Adipocyte (in vitro differentiated cells): ENCODE measurements around the gene FOXL3.

ENCODE experiments used
- DNase-seq: peaks from one replicate; pipeline ENCODE4 v3.0.0-alpha.2; 2015; ENCODE audit warnings: low read depth
- H3K27me3 ChIP-seq: replicated peaks from 2 replicates; pipeline ENCODE4 v1.7.0; 2013; ENCODE audit warnings: mild to moderate bottlenecking, low read length, moderate library complexity; ENCODE audit not compliant: control insufficient read depth, insufficient read depth
- H3K36me3 ChIP-seq: 2 replicates; pipeline ENCODE4 v1.7.0; 2013; ENCODE audit warnings: low read length, mild to moderate bottlenecking, moderate library complexity; ENCODE audit not compliant: control insufficient read depth, insufficient read depth, severe bottlenecking
- H3K4me1 ChIP-seq: 2 replicates; pipeline ENCODE4 v1.7.0; 2013; ENCODE audit warnings: mild to moderate bottlenecking, low read length, moderate library complexity; ENCODE audit not compliant: control insufficient read depth, insufficient read depth
- H3K4me3 ChIP-seq: 2 replicates; pipeline ENCODE4 v1.7.0; 2013; ENCODE audit warnings: mild to moderate bottlenecking, low read length, moderate library complexity
- H3K9ac ChIP-seq: 2 replicates; pipeline ENCODE4 v1.7.0; 2013; ENCODE audit warnings: mild to moderate bottlenecking, low read length, moderate library complexity
- H3K9me3 ChIP-seq: 2 replicates; pipeline ENCODE4 v1.7.0; 2013; ENCODE audit warnings: mild to moderate bottlenecking, low read length, moderate library complexity; ENCODE audit not compliant: control insufficient read depth

Gene FOXL3

DNA sequence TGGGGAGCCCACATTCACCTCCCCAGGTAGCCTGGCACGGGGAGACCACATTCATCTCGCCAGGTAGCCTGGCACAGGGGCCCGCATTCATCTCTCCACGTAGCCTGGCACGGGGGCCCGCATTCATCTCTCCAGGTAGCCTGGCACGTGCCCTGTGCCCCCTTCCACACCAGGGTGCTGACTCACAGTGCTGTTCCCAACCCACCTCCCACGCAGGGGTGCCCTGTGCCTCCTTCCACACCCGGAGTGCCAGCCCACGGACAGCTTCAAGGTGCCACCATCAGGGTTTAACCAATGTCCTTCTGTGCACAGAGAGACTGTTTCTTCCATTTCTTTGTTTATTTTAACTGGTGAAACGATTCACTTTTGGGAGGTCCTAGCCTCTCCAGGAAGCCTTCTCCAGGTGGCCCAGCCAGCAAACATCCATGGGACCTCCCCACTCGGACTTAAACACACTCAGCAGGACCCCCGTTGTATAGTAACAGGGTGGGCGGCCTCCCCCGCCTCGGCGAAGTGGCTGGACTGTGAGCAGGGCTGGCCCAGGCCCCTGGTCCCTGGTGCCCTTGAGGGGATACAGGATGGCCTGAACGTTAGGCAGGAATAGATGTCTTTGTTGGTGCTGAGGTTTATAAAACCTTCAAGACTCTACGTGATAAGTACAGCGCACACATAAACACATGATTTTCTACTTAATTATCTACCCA, 41.1 kb upstream of the FOXL3 start:
- H3K4me3 ChIP-seq = no peak overlapping the region
- peaks cover 78% of the 10 kb centered on the region for H3K36me3 ChIP-seq
- no peak overlapping the region for H3K9ac ChIP-seq
- no peak for DNase-seq
- H3K27me3 ChIP-seq = no peaks in the 10 kb centered on the region
- no peaks in the 10 kb centered on the region for H3K9me3 ChIP-seq
- no peaks in the 10 kb centered on the region for H3K4me1 ChIP-seq

GRCh38 chr7:249989-250388, 40.0 kb upstream of the FOXL3 start:
- H3K36me3 ChIP-seq = peaks cover 82% of the 10 kb centered on the region
- no peak for DNase-seq
- H3K27me3 ChIP-seq = no peaks in the 10 kb centered on the region
- no peaks in the 10 kb centered on the region for H3K4me1 ChIP-seq
- H3K4me3 ChIP-seq = no peak overlapping the region
- no peak overlapping the region for H3K9ac ChIP-seq
- H3K9me3 ChIP-seq = no peaks in the 10 kb centered on the region

- Histone ChIP-seq H3K4me3 (no peak overlapping the region), H3K9me3 (no peaks in the 10 kb centered on the region), H3K9ac (no peak overlapping the region), H3K36me3 (peaks cover 87% of the 10 kb centered on the region), H3K27me3 (no peaks in the 10 kb centered on the region), H3K4me1 (no peaks in the 10 kb centered on the region)
- no peak for DNase-seq
Observed at GRCh38 chr7:250523-250922, 39.4 kb upstream of the FOXL3 start.

- Histone ChIP-seq H3K9ac (no peak overlapping the region), H3K36me3 (peaks cover 92% of the 10 kb centered on the region), H3K27me3 (no peaks in the 10 kb centered on the region), H3K9me3 (no peaks in the 10 kb centered on the region), H3K4me3 (no peak overlapping the region), H3K4me1 (no peaks in the 10 kb centered on the region)
- no peak for DNase-seq
Observed at GRCh38 chr7:251005-251404, 39.0 kb upstream of the FOXL3 start.

- no peaks in the 10 kb centered on the region for H3K27me3 ChIP-seq
- H3K9ac ChIP-seq = no peak overlapping the region
- no peak for DNase-seq
- no peak overlapping the region for H3K4me3 ChIP-seq
- H3K4me1 ChIP-seq = no peaks in the 10 kb centered on the region
- no peaks in the 10 kb centered on the region for H3K9me3 ChIP-seq
- H3K36me3 ChIP-seq = peaks cover 92% of the 10 kb centered on the region
Observed at GRCh38 chr7:251446-252175, 38.4 kb upstream of the FOXL3 start.

GRCh38 chr7:252216-252965, 37.6 kb upstream of the FOXL3 start:
- Histone ChIP-seq H3K36me3 (peaks cover 92% of the 10 kb centered on the region), H3K4me1 (no peaks in the 10 kb centered on the region), H3K9me3 (no peaks in the 10 kb centered on the region), H3K4me3 (no peak overlapping the region), H3K9ac (no peak overlapping the region), H3K27me3 (no peaks in the 10 kb centered on the region)
- no peak for DNase-seq

GRCh38 chr7:252981-253380, 37.0 kb upstream of the FOXL3 start:
- H3K36me3 ChIP-seq = peaks cover 88% of the 10 kb centered on the region
- H3K9ac ChIP-seq = no peak overlapping the region
- no peak for DNase-seq
- no peaks in the 10 kb centered on the region for H3K27me3 ChIP-seq
- no peak overlapping the region for H3K4me3 ChIP-seq
- H3K4me1 ChIP-seq = no peaks in the 10 kb centered on the region
- no peaks in the 10 kb centered on the region for H3K9me3 ChIP-seq

- Histone ChIP-seq H3K4me3 (no peak overlapping the region), H3K4me1 (no peaks in the 10 kb centered on the region), H3K36me3 (peaks cover 88% of the 10 kb centered on the region), H3K9me3 (no peaks in the 10 kb centered on the region), H3K27me3 (no peaks in the 10 kb centered on the region), H3K9ac (no peak overlapping the region)
- no peak for DNase-seq
Observed at GRCh38 chr7:253581-254336, 36.2 kb upstream of the FOXL3 start.

DNA sequence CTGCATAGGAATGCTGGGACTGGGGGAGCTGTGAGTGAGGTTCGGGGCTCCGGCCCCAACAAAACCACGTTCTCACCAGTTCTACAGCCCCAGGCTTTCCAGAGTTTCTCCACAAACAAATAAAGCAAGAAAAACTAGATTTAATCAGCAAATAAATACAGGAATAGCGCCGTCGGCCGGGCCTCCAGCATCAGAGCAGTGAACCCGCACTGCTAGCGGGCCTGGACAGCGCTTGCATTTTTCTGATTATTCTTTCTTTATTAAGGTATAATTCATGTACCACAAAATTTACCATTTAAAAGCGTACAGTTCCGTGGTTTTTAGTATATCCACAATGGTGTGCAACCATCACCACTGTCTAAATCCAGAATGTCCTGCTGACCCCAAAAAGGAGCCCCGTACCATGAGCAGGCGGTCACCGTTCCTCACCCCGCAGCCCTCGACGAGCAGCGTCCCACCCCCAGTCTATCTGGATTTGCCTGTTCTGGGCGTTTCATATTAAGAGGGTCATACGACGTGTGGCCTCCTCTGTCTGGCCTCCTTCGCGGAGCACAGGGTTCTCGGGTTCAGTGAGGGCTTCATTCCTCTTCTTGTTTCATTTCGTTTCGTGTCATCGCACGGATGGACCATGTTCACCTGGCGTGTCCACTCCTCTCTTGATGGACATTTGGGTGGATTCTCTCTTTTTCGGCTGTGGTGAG, 35.5 kb upstream of the FOXL3 start:
- Histone ChIP-seq H3K27me3 (no peaks in the 10 kb centered on the region), H3K4me1 (no peaks in the 10 kb centered on the region), H3K9ac (no peak overlapping the region), H3K36me3 (peaks cover 88% of the 10 kb centered on the region), H3K9me3 (no peaks in the 10 kb centered on the region), H3K4me3 (no peak overlapping the region)
- no peak for DNase-seq

DNA sequence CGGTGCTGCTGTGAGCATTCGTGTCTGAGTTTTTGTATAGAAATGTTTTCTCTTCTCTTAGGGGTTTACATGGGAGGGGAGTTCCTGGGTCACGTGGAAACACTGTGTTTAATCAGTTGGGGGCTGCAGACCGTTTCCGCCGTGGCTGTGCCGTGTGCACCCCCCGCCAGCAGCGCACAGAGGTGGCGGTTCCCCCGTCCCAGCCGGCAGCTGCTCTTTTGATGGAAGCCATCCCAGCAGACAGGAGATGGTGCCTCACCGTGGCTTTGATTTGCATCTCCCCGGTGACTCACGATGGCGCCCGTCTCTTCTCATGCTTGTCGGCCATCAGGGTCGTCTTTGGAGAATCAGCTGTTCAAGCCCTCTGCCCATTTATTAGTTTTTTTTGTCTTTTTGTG, 34.9 kb upstream of the FOXL3 start:
- H3K4me1 ChIP-seq = no peaks in the 10 kb centered on the region
- no peak overlapping the region for H3K9ac ChIP-seq
- H3K9me3 ChIP-seq = no peaks in the 10 kb centered on the region
- H3K4me3 ChIP-seq = no peak overlapping the region
- peaks cover 88% of the 10 kb centered on the region for H3K36me3 ChIP-seq
- DNase-seq = no peak
- H3K27me3 ChIP-seq = no peaks in the 10 kb centered on the region
